Thoracic aorta (tissue), 2 donors: ENCODE data around the gene FARS2. TPM values are rescaled to one million over a fixed set of nuclear protein-coding genes. Genes with fewer than 3 reads are reported as not detected.

Experiments
- ATAC-seq: fragments of 150-250 bp; one replicate; pipeline ENCODE4 v1.8.0; 2017; ENCODE audit warnings: low read depth; ENCODE audit not compliant: insufficient number of reproducible peaks, low FRiP score
- DNase-seq: peaks from one replicate; pipeline ENCODE4 v3.0.0-alpha.2; 2020; ENCODE audit warnings: low spot score
- H3K27ac ChIP-seq, 2 donors: fragments of 200-600 bp; sonication (generic); 1 replicate in 1 of 2; 2 replicates in 1 of 2; pipeline ENCODE4 v1.5.1; 2016; ENCODE audit warnings: mild to moderate bottlenecking in 2 of 2, moderate library complexity in 2 of 2
- H3K27me3 ChIP-seq: fragments of 200-600 bp; sonication (generic); replicated peaks from 2 replicates; pipeline ENCODE4 v1.6.0; 2016; ENCODE audit warnings: mild to moderate bottlenecking; ENCODE audit not compliant: insufficient read depth
- H3K36me3 ChIP-seq: fragments of 200-600 bp; sonication (generic); one replicate; pipeline ENCODE4 v1.5.1; 2016
- H3K4me1 ChIP-seq, 2 donors: fragments of 200-600 bp; sonication (generic); 1 replicate in 1 of 2; 2 replicates in 1 of 2; pipeline versions ENCODE4 v1.5.1 to v1.6.0; 2016; ENCODE audit warnings: low read depth in 2 of 2, mild to moderate bottlenecking in 1 of 2; ENCODE audit not compliant: control insufficient read depth in 1 of 2
- H3K4me3 ChIP-seq: fragments of 200-600 bp; sonication (generic); 2 replicates; pipeline ENCODE4 v1.5.1; 2016; ENCODE audit warnings: mild to moderate bottlenecking
- H3K9me3 ChIP-seq: fragments of 200-600 bp; sonication (generic); 2 replicates; pipeline ENCODE4 v1.5.1; 2016
- total RNA-seq, 2 donors: library from RNA; depleted of rRNA; stranded (reverse); fragments of >200 nt; gene quantifications; one replicate each; pipeline versions ENCODE4 v1.1.0 to v1.2.3, GENCODE V29; 2016
- TF ChIP-seq, protein P1 (sequence below): fragments of 200-600 bp; sonication (generic); IDR thresholded peaks from one replicate; pipeline ENCODE4 v1.5.1; 2019; ENCODE audit warnings: antibody characterized with exemption

FARS2 gene
- total RNA-seq, 2 donors from 2014 or later = 10.4 to 11.6 TPM

DNA sequence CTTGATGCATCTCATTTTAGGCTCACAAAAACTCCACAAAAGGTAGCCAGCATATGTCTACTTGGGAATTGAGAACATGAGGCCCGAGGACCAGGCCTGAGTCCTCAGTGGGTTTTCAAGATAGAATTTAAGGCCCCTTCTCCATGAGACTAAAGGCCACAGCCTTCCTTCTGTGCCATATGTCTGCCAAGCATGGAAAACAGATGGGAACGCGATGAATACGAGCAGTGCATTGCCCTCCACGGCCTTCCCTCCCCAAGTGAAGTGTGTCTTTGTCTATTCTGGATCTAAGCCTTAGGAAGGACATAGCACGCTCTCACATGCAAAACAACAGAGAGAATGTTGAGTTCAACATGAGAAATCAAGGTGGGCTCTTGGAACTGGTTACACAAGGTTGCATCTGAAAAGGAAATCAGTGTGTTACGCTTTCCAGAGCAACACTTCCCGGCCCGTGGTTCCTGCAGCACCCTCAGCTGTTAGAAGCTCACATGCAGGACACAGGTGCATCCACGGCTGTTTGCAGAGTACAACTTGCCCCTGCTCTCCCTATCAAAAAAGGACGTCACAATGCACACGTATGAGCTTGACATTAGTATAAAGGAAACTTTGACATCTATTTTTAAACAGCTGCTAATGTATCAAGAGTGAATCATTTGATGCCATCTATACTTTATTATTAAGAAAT lies 515.5 kb downstream of the FARS2 start:
- Histone ChIP-seq H3K27me3 (no peaks in the 10 kb centered on the region), H3K4me1 (no peaks in the 10 kb centered on the region), H3K4me3 (no peak overlapping the region), H3K36me3 (no peaks in the 10 kb centered on the region), H3K9me3 (no peaks in the 10 kb centered on the region), H3K27ac (no peak overlapping the region)
- TF ChIP-seq, protein P1, sequence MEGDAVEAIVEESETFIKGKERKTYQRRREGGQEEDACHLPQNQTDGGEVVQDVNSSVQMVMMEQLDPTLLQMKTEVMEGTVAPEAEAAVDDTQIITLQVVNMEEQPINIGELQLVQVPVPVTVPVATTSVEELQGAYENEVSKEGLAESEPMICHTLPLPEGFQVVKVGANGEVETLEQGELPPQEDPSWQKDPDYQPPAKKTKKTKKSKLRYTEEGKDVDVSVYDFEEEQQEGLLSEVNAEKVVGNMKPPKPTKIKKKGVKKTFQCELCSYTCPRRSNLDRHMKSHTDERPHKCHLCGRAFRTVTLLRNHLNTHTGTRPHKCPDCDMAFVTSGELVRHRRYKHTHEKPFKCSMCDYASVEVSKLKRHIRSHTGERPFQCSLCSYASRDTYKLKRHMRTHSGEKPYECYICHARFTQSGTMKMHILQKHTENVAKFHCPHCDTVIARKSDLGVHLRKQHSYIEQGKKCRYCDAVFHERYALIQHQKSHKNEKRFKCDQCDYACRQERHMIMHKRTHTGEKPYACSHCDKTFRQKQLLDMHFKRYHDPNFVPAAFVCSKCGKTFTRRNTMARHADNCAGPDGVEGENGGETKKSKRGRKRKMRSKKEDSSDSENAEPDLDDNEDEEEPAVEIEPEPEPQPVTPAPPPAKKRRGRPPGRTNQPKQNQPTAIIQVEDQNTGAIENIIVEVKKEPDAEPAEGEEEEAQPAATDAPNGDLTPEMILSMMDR = no peak
- ATAC-seq = no peak
- DNase-seq = no peak

DNA sequence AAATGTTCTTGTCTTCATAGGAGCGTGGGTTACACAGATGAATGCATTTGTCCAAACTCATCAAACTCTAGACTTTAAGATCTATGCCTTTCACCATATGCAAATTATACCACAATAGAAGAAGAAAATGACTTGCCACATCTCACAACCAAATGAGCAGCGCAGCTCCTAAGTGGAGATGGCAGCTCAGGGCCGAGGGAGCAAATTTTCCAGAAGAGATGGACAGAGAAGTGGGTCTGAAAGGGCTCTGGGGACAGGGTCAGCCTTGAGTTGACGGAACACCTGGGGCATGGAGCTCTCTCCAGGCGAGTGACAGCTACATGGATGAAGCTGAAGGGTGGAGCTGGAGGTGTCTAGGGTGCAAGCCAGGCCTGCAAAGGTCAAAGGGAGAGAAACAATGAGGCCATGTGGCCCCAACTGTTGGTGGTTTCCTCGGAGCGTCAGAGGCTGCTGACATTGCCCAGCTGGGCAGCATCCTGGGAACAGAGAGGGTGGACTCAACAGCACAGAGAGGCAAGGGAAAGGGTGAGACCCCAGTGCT lies 517.1 kb downstream of the FARS2 start:
- Histone ChIP-seq H3K4me3 (no peak overlapping the region), H3K4me1 (peaks cover 0 to 9% of the 10 kb centered on the region in 2 donors), H3K36me3 (no peaks in the 10 kb centered on the region), H3K9me3 (no peaks in the 10 kb centered on the region), H3K27ac (no peak overlapping the region), H3K27me3 (no peaks in the 10 kb centered on the region)
- TF ChIP-seq, protein P1 = no peak
- no peak for ATAC-seq
- DNase-seq = no peak

DNA sequence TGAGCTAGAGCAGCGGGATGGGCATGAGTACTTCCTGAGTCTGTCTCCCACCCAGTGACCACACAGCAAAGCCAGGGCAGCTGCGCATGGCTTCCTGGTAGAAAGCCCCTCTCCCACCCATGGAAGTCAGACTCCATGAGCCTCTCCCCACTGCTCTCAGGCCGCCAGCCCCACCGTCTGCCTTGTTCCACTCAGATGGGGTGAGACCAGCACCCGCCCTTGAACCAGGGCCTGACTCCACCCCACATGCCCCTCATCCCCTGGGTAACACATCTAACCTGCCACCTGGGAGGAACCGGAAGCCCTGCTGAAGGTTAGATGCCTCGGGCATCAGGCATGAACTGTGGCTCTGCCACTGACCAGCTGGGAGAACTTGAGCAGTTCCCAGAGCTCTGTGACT lies 517.6 kb downstream of the FARS2 start:
- no peak overlapping the region for H3K4me3 ChIP-seq
- TF ChIP-seq, protein P1 = no peak
- H3K4me1 ChIP-seq = peaks cover 0 to 9% of the 10 kb centered on the region in 2 donors
- ATAC-seq (no peak), DNase-seq (no peak)
- H3K27ac ChIP-seq = no peak overlapping the region
- no peaks in the 10 kb centered on the region for H3K27me3 ChIP-seq
- H3K36me3 ChIP-seq = no peaks in the 10 kb centered on the region
- H3K9me3 ChIP-seq = no peaks in the 10 kb centered on the region

DNA sequence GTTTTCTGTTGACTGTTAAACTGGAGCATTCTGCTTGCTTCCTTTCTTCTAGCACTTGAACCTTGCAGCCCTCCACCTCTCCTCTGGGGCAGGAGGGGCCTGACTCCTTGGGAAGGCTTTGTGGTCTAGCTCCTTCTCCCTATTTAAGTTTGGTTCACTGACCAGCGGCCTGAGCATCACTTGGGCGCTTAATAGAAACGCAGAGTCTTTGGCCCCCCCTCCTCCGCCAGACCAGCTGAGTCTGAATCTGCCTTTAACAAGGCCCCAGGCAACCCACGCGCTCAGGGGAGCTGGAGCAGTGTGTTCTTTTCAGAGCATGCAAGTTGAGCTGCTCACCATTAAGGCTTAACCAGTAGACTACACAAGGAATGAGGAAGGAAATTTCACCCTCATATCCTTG lies 519.7 kb downstream of the FARS2 start:
- no peaks in the 10 kb centered on the region for H3K36me3 ChIP-seq
- H3K27me3 ChIP-seq = no peaks in the 10 kb centered on the region
- TF ChIP-seq, protein P1 = no peak
- H3K27ac ChIP-seq = no peak overlapping the region
- peaks cover 0 to 9% of the 10 kb centered on the region in 2 donors for H3K4me1 ChIP-seq
- H3K9me3 ChIP-seq = no peaks in the 10 kb centered on the region
- no peak overlapping the region for H3K4me3 ChIP-seq
- DNase-seq (no peak), ATAC-seq (no peak)

DNA sequence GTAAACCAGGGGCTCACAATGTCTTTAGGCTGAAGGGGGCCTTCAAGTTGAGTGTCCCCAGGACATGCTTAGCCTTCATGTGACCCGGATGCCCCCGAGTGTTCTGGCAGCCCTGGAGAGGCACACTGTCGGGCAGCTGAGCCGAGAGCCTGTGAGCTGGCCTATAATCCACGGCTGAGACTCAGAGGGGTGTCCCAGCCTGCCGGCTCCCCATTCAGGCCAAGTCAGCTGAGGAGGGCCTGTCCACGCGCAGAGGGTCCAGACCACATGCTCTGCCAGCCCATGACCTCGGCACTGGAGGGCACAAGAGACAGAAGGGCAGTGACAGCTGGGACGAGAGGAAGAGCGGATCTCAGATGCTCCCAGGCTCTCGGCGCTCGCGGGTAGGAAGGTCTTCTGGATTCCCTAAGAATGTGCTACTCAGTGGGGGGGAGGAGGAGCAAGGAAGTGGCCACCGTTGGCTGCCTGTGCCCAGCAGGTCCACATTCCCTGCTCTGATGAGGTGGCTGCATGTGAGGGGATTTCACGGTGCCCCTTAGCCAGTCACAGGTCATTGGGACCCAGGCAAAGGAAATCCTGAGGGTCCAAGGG lies 520.7 kb downstream of the FARS2 start:
- no peaks in the 10 kb centered on the region for H3K27me3 ChIP-seq
- H3K27ac ChIP-seq = no peak overlapping the region
- TF ChIP-seq, protein P1 = no peak
- no peaks in the 10 kb centered on the region for H3K9me3 ChIP-seq
- H3K4me1 ChIP-seq = peaks cover 0 to 9% of the 10 kb centered on the region in 2 donors
- ATAC-seq (no peak), DNase-seq (no peak)
- H3K4me3 ChIP-seq = no peak overlapping the region
- H3K36me3 ChIP-seq = no peaks in the 10 kb centered on the region
